Measurements from ENCODE around the gene ZBTB7A. TPM values are rescaled to one million over a fixed set of nuclear protein-coding genes. Genes with fewer than 3 reads are reported as not detected.
A peak's percentile ranks its signal among the peaks of the same experiment; 100 is the strongest.

Gene ZBTB7A
- polyA plus RNA-seq, 2 of the 4 experiments (the other 2 are of a cell fraction): 2.3 to 11.6 TPM

DNA sequence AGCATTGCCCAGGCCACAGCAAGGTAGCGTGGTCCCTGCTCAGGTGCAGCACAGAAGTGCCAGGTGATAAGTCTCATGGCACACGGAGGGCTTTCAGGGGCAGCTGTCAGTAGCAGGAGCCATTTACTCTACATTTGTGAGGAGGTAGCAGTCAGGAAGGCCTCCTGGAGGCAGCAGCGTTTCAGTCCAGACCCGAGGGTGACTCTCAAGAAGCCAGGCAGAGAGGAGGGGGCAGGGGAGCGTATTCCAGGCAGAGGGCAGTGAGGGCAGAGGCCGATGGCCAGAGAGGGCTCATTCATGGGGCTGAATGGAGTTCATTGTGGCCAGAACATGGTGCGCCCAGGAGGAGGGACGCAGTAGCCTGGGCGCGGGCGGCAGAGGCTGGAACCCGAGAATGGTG lies 50.2 kb downstream of the ZBTB7A start:
- Histone ChIP-seq H3K9me3 (no peaks in the 10 kb centered on the region), H3K4me2 (no peak overlapping the region), H3K4me1 (no peaks in the 10 kb centered on the region), H3K27ac (no peak overlapping the region), H3K4me3 (no peak overlapping the region)
- no peak for DNase-seq (ENCODE audit: low read depth in 1 of 2, low spot score in 1 of 2)
- no peak for ATAC-seq
- no peak for FAIRE-seq
- 92% methylated on average over 10 of the region's 12 CpGs for WGBS (ENCODE audit: missing lambda C conversion rate)
- ChIA-PET POLR2A (interaction anchor here (0.6 kb wide), 1 partner anchor 109 kb away, joined by 8 read pairs; no protein-coding TSS in a partner anchor), CTCF (no interaction called here)
- TF ChIP-seq ZFP36 (IDR thresholded peaks at IDR 0.05; ENCODE audit: borderline replicate concordance, partially characterized antibody) (peak; percentile 10), JUN (IDR thresholded peaks at IDR 0.05) (no peak)

DNA sequence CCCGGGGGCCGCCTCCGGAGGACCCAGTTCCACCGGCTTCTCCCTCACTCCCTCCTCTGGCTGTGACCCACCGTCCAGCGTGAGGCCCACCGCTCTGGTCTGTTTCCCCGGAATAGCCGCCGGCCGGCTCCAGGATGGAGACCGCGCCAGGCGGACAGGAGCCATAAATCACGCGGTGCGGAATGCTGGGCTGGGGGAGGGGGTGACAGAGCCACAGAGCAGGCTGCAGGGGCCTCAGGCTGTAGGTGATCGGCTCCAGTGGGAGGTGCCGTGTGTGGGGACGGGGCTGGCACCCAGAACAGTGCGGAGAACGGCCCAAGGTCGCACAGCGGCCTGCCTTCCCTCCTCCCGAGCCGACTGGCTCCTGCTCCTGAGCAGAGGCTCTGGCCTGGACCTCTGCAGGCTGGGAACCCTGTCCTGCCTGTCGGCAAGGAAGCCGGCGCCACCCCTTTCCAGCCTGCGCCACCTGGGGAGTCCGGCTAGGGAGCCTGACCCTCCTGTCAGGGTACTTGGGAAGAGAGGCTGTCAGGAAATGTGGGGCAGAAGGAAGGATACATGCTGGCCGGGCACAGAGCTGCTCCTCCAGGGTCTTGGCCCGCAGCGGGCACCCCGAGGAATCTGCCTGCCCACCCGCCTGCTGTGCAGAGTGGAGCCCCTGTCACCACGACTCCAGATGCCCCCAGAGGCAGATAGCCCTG lies 50.8 kb downstream of the ZBTB7A start:
- Histone ChIP-seq H3K27ac (no peak overlapping the region), H3K4me2 (no peak overlapping the region), H3K4me3 (no peak overlapping the region), H3K4me1 (no peaks in the 10 kb centered on the region), H3K9me3 (no peaks in the 10 kb centered on the region)
- ATAC-seq: no peak
- FAIRE-seq: no peak
- POLR2A ChIA-PET: no interaction called here
- WGBS (ENCODE audit: missing lambda C conversion rate): 86% methylated on average over 21 of the region's 37 CpGs
- CTCF ChIA-PET: no interaction called here
- no peak for TF ChIP-seq HOXB13 (CRISPR knock-in tag; IDR thresholded peaks at IDR 0.05; ENCODE audit: low read depth)
- no peak for TF ChIP-seq FOSL2 (IDR thresholded peaks at IDR 0.05)
- no peak for TF ChIP-seq FOSL2 (CRISPR knock-in tag; IDR thresholded peaks at IDR 0.05)
- no peak for TF ChIP-seq ZC3H11A (IDR thresholded peaks at IDR 0.05)
- no peak for TF ChIP-seq TFCP2L1 (CRISPR knock-in tag; IDR thresholded peaks at IDR 0.05)
- TF ChIP-seq JUN (IDR thresholded peaks at IDR 0.05): no peak
- TF ChIP-seq, protein P1, sequence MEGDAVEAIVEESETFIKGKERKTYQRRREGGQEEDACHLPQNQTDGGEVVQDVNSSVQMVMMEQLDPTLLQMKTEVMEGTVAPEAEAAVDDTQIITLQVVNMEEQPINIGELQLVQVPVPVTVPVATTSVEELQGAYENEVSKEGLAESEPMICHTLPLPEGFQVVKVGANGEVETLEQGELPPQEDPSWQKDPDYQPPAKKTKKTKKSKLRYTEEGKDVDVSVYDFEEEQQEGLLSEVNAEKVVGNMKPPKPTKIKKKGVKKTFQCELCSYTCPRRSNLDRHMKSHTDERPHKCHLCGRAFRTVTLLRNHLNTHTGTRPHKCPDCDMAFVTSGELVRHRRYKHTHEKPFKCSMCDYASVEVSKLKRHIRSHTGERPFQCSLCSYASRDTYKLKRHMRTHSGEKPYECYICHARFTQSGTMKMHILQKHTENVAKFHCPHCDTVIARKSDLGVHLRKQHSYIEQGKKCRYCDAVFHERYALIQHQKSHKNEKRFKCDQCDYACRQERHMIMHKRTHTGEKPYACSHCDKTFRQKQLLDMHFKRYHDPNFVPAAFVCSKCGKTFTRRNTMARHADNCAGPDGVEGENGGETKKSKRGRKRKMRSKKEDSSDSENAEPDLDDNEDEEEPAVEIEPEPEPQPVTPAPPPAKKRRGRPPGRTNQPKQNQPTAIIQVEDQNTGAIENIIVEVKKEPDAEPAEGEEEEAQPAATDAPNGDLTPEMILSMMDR (IDR thresholded peaks at IDR 0.05): no peak
- TF ChIP-seq KDM5A (IDR thresholded peaks at IDR 0.05): no peak
- TF ChIP-seq CHD4 (IDR thresholded peaks at IDR 0.05; ENCODE audit: borderline replicate concordance): no peak
- no peak for TF ChIP-seq CHD2 (IDR thresholded peaks at IDR 0.05; ENCODE audit: low read length, partially characterized antibody)
- no peak for TF ChIP-seq GATA3 (IDR thresholded peaks at IDR 0.05; ENCODE audit: borderline replicate concordance)
- no peak for TF ChIP-seq ZSCAN20 (CRISPR knock-in tag; IDR thresholded peaks at IDR 0.05)
- TF ChIP-seq FOSB (CRISPR knock-in tag; IDR thresholded peaks at IDR 0.05): no peak
- TF ChIP-seq ESRRA (IDR thresholded peaks at IDR 0.05; ENCODE audit: borderline replicate concordance, low read length): no peak
- TF ChIP-seq EHMT2 (IDR thresholded peaks at IDR 0.05; ENCODE audit: low read depth): no peak
- TF ChIP-seq HOXA7 (CRISPR knock-in tag; IDR thresholded peaks at IDR 0.05): no peak
- TF ChIP-seq RFX5 (IDR thresholded peaks at IDR 0.05): no peak
- no peak for TF ChIP-seq HDAC2 (IDR thresholded peaks at IDR 0.05)
- TF ChIP-seq POLR2A (IDR thresholded peaks at IDR 0.05; ENCODE audit: low read length): no peak
- TF ChIP-seq, protein P2, sequence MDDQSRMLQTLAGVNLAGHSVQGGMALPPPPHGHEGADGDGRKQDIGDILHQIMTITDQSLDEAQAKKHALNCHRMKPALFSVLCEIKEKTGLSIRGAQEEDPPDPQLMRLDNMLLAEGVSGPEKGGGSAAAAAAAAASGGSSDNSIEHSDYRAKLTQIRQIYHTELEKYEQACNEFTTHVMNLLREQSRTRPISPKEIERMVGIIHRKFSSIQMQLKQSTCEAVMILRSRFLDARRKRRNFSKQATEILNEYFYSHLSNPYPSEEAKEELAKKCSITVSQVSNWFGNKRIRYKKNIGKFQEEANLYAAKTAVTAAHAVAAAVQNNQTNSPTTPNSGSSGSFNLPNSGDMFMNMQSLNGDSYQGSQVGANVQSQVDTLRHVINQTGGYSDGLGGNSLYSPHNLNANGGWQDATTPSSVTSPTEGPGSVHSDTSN (IDR thresholded peaks at IDR 0.05): no peak
- TF ChIP-seq, protein P3, sequence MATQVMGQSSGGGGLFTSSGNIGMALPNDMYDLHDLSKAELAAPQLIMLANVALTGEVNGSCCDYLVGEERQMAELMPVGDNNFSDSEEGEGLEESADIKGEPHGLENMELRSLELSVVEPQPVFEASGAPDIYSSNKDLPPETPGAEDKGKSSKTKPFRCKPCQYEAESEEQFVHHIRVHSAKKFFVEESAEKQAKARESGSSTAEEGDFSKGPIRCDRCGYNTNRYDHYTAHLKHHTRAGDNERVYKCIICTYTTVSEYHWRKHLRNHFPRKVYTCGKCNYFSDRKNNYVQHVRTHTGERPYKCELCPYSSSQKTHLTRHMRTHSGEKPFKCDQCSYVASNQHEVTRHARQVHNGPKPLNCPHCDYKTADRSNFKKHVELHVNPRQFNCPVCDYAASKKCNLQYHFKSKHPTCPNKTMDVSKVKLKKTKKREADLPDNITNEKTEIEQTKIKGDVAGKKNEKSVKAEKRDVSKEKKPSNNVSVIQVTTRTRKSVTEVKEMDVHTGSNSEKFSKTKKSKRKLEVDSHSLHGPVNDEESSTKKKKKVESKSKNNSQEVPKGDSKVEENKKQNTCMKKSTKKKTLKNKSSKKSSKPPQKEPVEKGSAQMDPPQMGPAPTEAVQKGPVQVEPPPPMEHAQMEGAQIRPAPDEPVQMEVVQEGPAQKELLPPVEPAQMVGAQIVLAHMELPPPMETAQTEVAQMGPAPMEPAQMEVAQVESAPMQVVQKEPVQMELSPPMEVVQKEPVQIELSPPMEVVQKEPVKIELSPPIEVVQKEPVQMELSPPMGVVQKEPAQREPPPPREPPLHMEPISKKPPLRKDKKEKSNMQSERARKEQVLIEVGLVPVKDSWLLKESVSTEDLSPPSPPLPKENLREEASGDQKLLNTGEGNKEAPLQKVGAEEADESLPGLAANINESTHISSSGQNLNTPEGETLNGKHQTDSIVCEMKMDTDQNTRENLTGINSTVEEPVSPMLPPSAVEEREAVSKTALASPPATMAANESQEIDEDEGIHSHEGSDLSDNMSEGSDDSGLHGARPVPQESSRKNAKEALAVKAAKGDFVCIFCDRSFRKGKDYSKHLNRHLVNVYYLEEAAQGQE (IDR thresholded peaks at IDR 0.05): no peak
- no peak for DNase-seq (ENCODE audit: low read depth in 1 of 2, low spot score in 1 of 2)

All from A549 (cell line).